ENCODE results near the gene C10orf88.

- TF ChIP-seq CTCF (conservative IDR thresholded peaks at IDR 0.05): no peak
- TF ChIP-seq EZH2 (IDR thresholded peaks at IDR 0.05; ENCODE audit: low read depth): no peak
Observed at GRCh38 chr10:122974543-122975064, 20.6 kb upstream of the C10orf88 start.

Data from PC-9 (cell line).